Tibial artery (tissue), 4 donors: ENCODE measurements around the gene GPX6.

Source experiments
- DNase-seq, 2 donors: peaks; one replicate each; pipeline ENCODE4 v3.0.0-alpha.2; 2019
- H3K27ac ChIP-seq, 2 donors: fragments of 200-600 bp; sonication (generic) in 1 of 2; 1 replicate in 1 of 2; 2 replicates in 1 of 2; pipeline ENCODE4 v1.5.1; 2018 to 2019; ENCODE audit warnings: mild to moderate bottlenecking in 1 of 2
- H3K27me3 ChIP-seq, 2 donors: fragments of 200-600 bp; sonication (generic) in 1 of 2; one replicate each; pipeline versions ENCODE4 v1.5.1 to v1.6.0; 2016 to 2019
- H3K36me3 ChIP-seq, 3 donors: fragments of 200-600 bp; sonication (generic) in 2 of 3; one replicate each; pipeline ENCODE4 v1.5.1; 2016 to 2019; ENCODE audit warnings: mild to moderate bottlenecking in 2 of 3
- H3K4me1 ChIP-seq, 4 donors: fragments of 200-600 bp; sonication (generic) in 2 of 4; 1 replicate in 3 of 4; 2 replicates in 1 of 4; pipeline ENCODE4 v1.5.1; 2016 to 2019
- H3K4me3 ChIP-seq, 2 donors: fragments of 200-600 bp; sonication (generic) in 1 of 2; 1 replicate in 1 of 2; 2 replicates in 1 of 2; pipeline ENCODE4 v1.5.1; 2018 to 2019; ENCODE audit warnings: mild to moderate bottlenecking in 2 of 2
- H3K9me3 ChIP-seq, 3 donors: fragments of 200-600 bp; sonication (generic) in 1 of 3; one replicate each; pipeline ENCODE4 v1.5.1; 2016 to 2019
- CTCF ChIP-seq, 2 experiments: fragments of 200-600 bp in 1 of 2; fragments of 450-650 bp in 1 of 2; IDR thresholded peaks; one replicate each; pipeline ENCODE4 v1.5.1; 2017 to 2019; ENCODE audit warnings: antibody characterized with exemption in 2 of 2, mild to moderate bottlenecking in 1 of 2, moderate library complexity in 1 of 2
- intact Hi-C: fragments of 100-400 bp; cut with DNase I; formaldehyde crosslinking; loops from one replicate; pipeline ENCODE4 v1.15.0; 2023; ENCODE audit warnings: low total_unique reads

The GPX6 gene

GRCh38 chr6:28462401-28462800 lies 53.2 kb downstream of the GPX6 start:
- DNase-seq: no peak
- no peaks in the 10 kb centered on the region for H3K36me3 ChIP-seq
- peaks cover 0 to 16% of the 10 kb centered on the region in 2 donors for H3K27me3 ChIP-seq
- H3K4me1 ChIP-seq: no peaks in the 10 kb centered on the region
- no peak overlapping the region for H3K27ac ChIP-seq
- intact Hi-C loops: no loop called here
- no peaks in the 10 kb centered on the region for H3K9me3 ChIP-seq
- no peak for TF ChIP-seq CTCF (IDR thresholded peaks at IDR 0.05)
- no peak overlapping the region for H3K4me3 ChIP-seq

GRCh38 chr6:28458568-28458967 lies 57.0 kb downstream of the GPX6 start:
- intact Hi-C loops: no loop called here
- H3K36me3 ChIP-seq: no peaks in the 10 kb centered on the region

More at GRCh38 chr6:28458568-28458967, 57.0 kb downstream of the GPX6 start:
- no peak for TF ChIP-seq CTCF (IDR thresholded peaks at IDR 0.05)
- DNase-seq: no peak
- Histone ChIP-seq H3K9me3 (no peaks in the 10 kb centered on the region), H3K27me3 (peaks cover 0 to 21% of the 10 kb centered on the region in 2 donors), H3K27ac (no peak overlapping the region), H3K4me3 (no peak overlapping the region), H3K4me1 (no peaks in the 10 kb centered on the region)
